Activated CD4-positive, alpha-beta memory T cell treated with anti-CD3 and anti-CD28 coated beads for 36 hours (primary cell): ENCODE measurements around the gene FARP1. TPM values are rescaled to one million over a fixed set of nuclear protein-coding genes. Genes with fewer than 3 reads are reported as not detected.
"Not testable (repeated sequence)": the region's sequence is repeated elsewhere in the genome, so short reads cannot be mapped to it uniquely, and the experiment has no call there.

Source experiments
- CTCF ChIA-PET: fragments of 350-600 bp; sonication (Branson Sonifier 250); formaldehyde crosslinking; loops from one replicate; lab custom pipeline; 2021; ENCODE audit warnings: antibody characterized with exemption, inconsistent platforms; lab: Charles Lee
- POLR2A ChIA-PET: fragments of 350-600 bp; sonication (Branson Sonifier 250); formaldehyde crosslinking; loops from one replicate; lab custom pipeline; 2021; ENCODE audit warnings: antibody characterized with exemption; lab: Charles Lee
- DNase-seq: peaks from one replicate; pipeline ENCODE4 v3.0.0-alpha.2; 2020
- H3K27ac Mint-ChIP-seq: one replicate; pipeline ENCODE4 v1.8.0; 2021; ENCODE audit warnings: mixed read lengths
- H3K27me3 Mint-ChIP-seq: one replicate; pipeline ENCODE4 v1.8.0; 2021; ENCODE audit warnings: mixed read lengths
- H3K36me3 Mint-ChIP-seq: one replicate; pipeline ENCODE4 v1.8.0; 2021; ENCODE audit warnings: mixed read lengths
- H3K4me1 Mint-ChIP-seq: one replicate; pipeline ENCODE4 v1.8.0; 2021; ENCODE audit warnings: low read depth, mixed read lengths
- H3K4me3 Mint-ChIP-seq: one replicate; pipeline ENCODE4 v1.8.0; 2021; ENCODE audit warnings: mild to moderate bottlenecking, mixed read lengths
- H3K9me3 Mint-ChIP-seq: one replicate; pipeline ENCODE4 v1.8.0; 2021; ENCODE audit warnings: mixed read lengths
- intact Hi-C: fragments of 100-400 bp; cut with micrococcal nuclease; formaldehyde crosslinking; loops from one replicate; pipeline ENCODE4 v1.15.1; 2023
- total RNA-seq, 2 experiments: library from RNA; stranded (reverse); gene quantifications; one replicate each; pipeline ENCODE4 v1.2.3, GENCODE V29; 2021

The FARP1 gene
- total RNA-seq, 2 experiments from 2014 or later = 0.56 to 0.64 TPM

- H3K36me3 Mint-ChIP-seq, DNase-seq, H3K4me1 Mint-ChIP-seq, H3K4me3 Mint-ChIP-seq, H3K9me3 Mint-ChIP-seq, H3K27ac Mint-ChIP-seq, CTCF ChIA-PET, intact Hi-C loops, POLR2A ChIA-PET: not testable (repeated sequence)
- H3K27me3 Mint-ChIP-seq = peaks cover 19% of the 10 kb centered on the region
These were observed 226.6 kb downstream of the FARP1 start for GRCh38 chr13:98369520-98369919.

GRCh38 chr13:98370261-98370660 is 227.4 kb downstream of the FARP1 start:
- Mint-ChIP-seq H3K27ac (no peak overlapping the region), H3K9me3 (peaks cover 12% of the 10 kb centered on the region), H3K36me3 (no peaks in the 10 kb centered on the region), H3K4me1 (no peaks in the 10 kb centered on the region), H3K4me3 (no peak overlapping the region), H3K27me3 (peaks cover 19% of the 10 kb centered on the region)
- ChIA-PET CTCF (no interaction called here), POLR2A (no interaction called here)
- DNase-seq = no peak
- intact Hi-C loops = no loop called here

GRCh38 chr13:98370806-98371515 is 228.1 kb downstream of the FARP1 start:
- Mint-ChIP-seq H3K4me3 (no peak overlapping the region), H3K4me1 (no peaks in the 10 kb centered on the region), H3K27me3 (peaks cover 19% of the 10 kb centered on the region), H3K27ac (no peak overlapping the region), H3K9me3 (peaks cover 12% of the 10 kb centered on the region), H3K36me3 (no peaks in the 10 kb centered on the region)
- CTCF ChIA-PET = no interaction called here
- DNase-seq = no peak
- intact Hi-C loops = no loop called here
- POLR2A ChIA-PET = no interaction called here

- Mint-ChIP-seq H3K36me3 (no peaks in the 10 kb centered on the region), H3K4me3 (no peak overlapping the region), H3K27me3 (peaks cover 19% of the 10 kb centered on the region), H3K4me1 (no peaks in the 10 kb centered on the region), H3K27ac (no peak overlapping the region), H3K9me3 (peaks cover 12% of the 10 kb centered on the region)
- intact Hi-C loops = no loop called here
- DNase-seq = no peak
- ChIA-PET POLR2A (no interaction called here), CTCF (interaction anchor here (0.9 kb wide), 1 partner anchor 10 kb away, joined by 3 read pairs; no protein-coding TSS in a partner anchor)
These were observed 228.7 kb downstream of the FARP1 start for GRCh38 chr13:98371516-98372023.

- Mint-ChIP-seq H3K36me3 (no peaks in the 10 kb centered on the region), H3K27me3 (peaks cover 17% of the 10 kb centered on the region), H3K4me1 (no peaks in the 10 kb centered on the region), H3K9me3 (peaks cover 12% of the 10 kb centered on the region), H3K4me3 (no peak overlapping the region), H3K27ac (no peak overlapping the region)
- ChIA-PET CTCF (interaction anchor here (0.7 kb wide), 1 partner anchor 280 kb away, joined by 3 read pairs; no protein-coding TSS in a partner anchor), POLR2A (no interaction called here)
- intact Hi-C loops = no loop called here
- no peak for DNase-seq
These were observed 230.0 kb downstream of the FARP1 start for GRCh38 chr13:98372876-98373275.

GRCh38 chr13:98374750-98375149 is 231.9 kb downstream of the FARP1 start:
- DNase-seq = no peak
- ChIA-PET CTCF (no interaction called here), POLR2A (no interaction called here)
- Mint-ChIP-seq H3K27ac (no peak overlapping the region), H3K36me3 (no peaks in the 10 kb centered on the region), H3K27me3 (peaks cover 11% of the 10 kb centered on the region), H3K9me3 (peaks cover 12% of the 10 kb centered on the region), H3K4me1 (no peaks in the 10 kb centered on the region), H3K4me3 (no peak overlapping the region)
- intact Hi-C loops = no loop called here

- DNase-seq = no peak
- ChIA-PET POLR2A (interaction anchor here (0.6 kb wide), 1 partner anchor 520 kb away, joined by 3 read pairs; no protein-coding TSS in a partner anchor), CTCF (no interaction called here)
- Mint-ChIP-seq H3K27ac (no peak overlapping the region), H3K36me3 (no peaks in the 10 kb centered on the region), H3K9me3 (peaks cover 12% of the 10 kb centered on the region), H3K27me3 (peaks cover 2% of the 10 kb centered on the region), H3K4me3 (no peak overlapping the region), H3K4me1 (no peaks in the 10 kb centered on the region)
- intact Hi-C loops = no loop called here
These were observed 234.9 kb downstream of the FARP1 start for GRCh38 chr13:98377635-98378378.

GRCh38 chr13:98384739-98385138 is 241.8 kb downstream of the FARP1 start:
- intact Hi-C loops = no loop called here
- H3K36me3 Mint-ChIP-seq = no peaks in the 10 kb centered on the region
- H3K9me3 Mint-ChIP-seq = no peaks in the 10 kb centered on the region
- H3K4me3 Mint-ChIP-seq = no peak overlapping the region
- DNase-seq = no peak
- H3K4me1 Mint-ChIP-seq = no peaks in the 10 kb centered on the region
- H3K27ac Mint-ChIP-seq = no peak overlapping the region
- H3K27me3 Mint-ChIP-seq = peaks cover 24% of the 10 kb centered on the region
- ChIA-PET POLR2A (no interaction called here), CTCF (no interaction called here)

- H3K27ac Mint-ChIP-seq = no peak overlapping the region
- CTCF ChIA-PET = no interaction called here
These were observed 242.7 kb downstream of the FARP1 start for GRCh38 chr13:98385606-98386005.

GRCh38 chr13:98386637-98387036 is 243.7 kb downstream of the FARP1 start:
- Mint-ChIP-seq H3K9me3 (no peaks in the 10 kb centered on the region), H3K27ac (no peak overlapping the region), H3K4me1 (no peaks in the 10 kb centered on the region), H3K27me3 (peaks cover 24% of the 10 kb centered on the region), H3K36me3 (no peaks in the 10 kb centered on the region), H3K4me3 (no peak overlapping the region)
- ChIA-PET CTCF (no interaction called here), POLR2A (no interaction called here)
- DNase-seq = no peak
- intact Hi-C loops = no loop called here

More at GRCh38 chr13:98385606-98386005, 242.7 kb downstream of the FARP1 start:
- intact Hi-C loops = no loop called here
- Mint-ChIP-seq H3K4me3 (no peak overlapping the region), H3K4me1 (no peaks in the 10 kb centered on the region), H3K9me3 (no peaks in the 10 kb centered on the region), H3K27me3 (peaks cover 24% of the 10 kb centered on the region), H3K36me3 (no peaks in the 10 kb centered on the region)
- DNase-seq = no peak
- POLR2A ChIA-PET = no interaction called here

GRCh38 chr13:98389319-98389718 is 246.4 kb downstream of the FARP1 start:
- H3K4me1 Mint-ChIP-seq = no peaks in the 10 kb centered on the region
- peaks cover 14% of the 10 kb centered on the region for H3K27me3 Mint-ChIP-seq
- H3K4me3 Mint-ChIP-seq = no peak overlapping the region
- POLR2A ChIA-PET = no interaction called here
- no peaks in the 10 kb centered on the region for H3K36me3 Mint-ChIP-seq
- H3K9me3 Mint-ChIP-seq = no peaks in the 10 kb centered on the region
- intact Hi-C loops = no loop called here
- CTCF ChIA-PET = no interaction called here
- no peak overlapping the region for H3K27ac Mint-ChIP-seq
- DNase-seq = no peak

- H3K9me3 Mint-ChIP-seq = no peaks in the 10 kb centered on the region
- intact Hi-C loops = no loop called here
- CTCF ChIA-PET = no interaction called here
- no peak overlapping the region for H3K27ac Mint-ChIP-seq
- POLR2A ChIA-PET = no interaction called here
- no peak for DNase-seq
- H3K4me3 Mint-ChIP-seq = no peak overlapping the region
- no peaks in the 10 kb centered on the region for H3K36me3 Mint-ChIP-seq
- H3K4me1 Mint-ChIP-seq = no peaks in the 10 kb centered on the region
- H3K27me3 Mint-ChIP-seq = peaks cover 8% of the 10 kb centered on the region
These were observed 247.3 kb downstream of the FARP1 start for GRCh38 chr13:98390086-98390715.
